ENCODE data around the gene SLC14A1.
"Not testable (repeated sequence)": the region's sequence is repeated elsewhere in the genome, so short reads cannot be mapped to it uniquely, and the experiment has no call there.

Gene SLC14A1

GRCh38 chr18:45753286-45753685 is 29.3 kb downstream of the SLC14A1 start:
- no peak overlapping the region for H3K4me3 ChIP-seq (ENCODE audit: low read length)
- TF ChIP-seq, protein P1, sequence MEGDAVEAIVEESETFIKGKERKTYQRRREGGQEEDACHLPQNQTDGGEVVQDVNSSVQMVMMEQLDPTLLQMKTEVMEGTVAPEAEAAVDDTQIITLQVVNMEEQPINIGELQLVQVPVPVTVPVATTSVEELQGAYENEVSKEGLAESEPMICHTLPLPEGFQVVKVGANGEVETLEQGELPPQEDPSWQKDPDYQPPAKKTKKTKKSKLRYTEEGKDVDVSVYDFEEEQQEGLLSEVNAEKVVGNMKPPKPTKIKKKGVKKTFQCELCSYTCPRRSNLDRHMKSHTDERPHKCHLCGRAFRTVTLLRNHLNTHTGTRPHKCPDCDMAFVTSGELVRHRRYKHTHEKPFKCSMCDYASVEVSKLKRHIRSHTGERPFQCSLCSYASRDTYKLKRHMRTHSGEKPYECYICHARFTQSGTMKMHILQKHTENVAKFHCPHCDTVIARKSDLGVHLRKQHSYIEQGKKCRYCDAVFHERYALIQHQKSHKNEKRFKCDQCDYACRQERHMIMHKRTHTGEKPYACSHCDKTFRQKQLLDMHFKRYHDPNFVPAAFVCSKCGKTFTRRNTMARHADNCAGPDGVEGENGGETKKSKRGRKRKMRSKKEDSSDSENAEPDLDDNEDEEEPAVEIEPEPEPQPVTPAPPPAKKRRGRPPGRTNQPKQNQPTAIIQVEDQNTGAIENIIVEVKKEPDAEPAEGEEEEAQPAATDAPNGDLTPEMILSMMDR (conservative IDR thresholded peaks at IDR 0.05; ENCODE audit: low read length): no peak

GRCh38 chr18:45755934-45756333 is 32.0 kb downstream of the SLC14A1 start:
- DNase-seq (ENCODE audit: low read depth): peak; percentile 30
- TF ChIP-seq, protein P1 (conservative IDR thresholded peaks at IDR 0.05; ENCODE audit: low read length): no peak
- no peak overlapping the region for H3K4me3 ChIP-seq (ENCODE audit: low read length)

More at GRCh38 chr18:45753286-45753685, 29.3 kb downstream of the SLC14A1 start:
- DNase-seq (ENCODE audit: low read depth): no peak

DNA sequence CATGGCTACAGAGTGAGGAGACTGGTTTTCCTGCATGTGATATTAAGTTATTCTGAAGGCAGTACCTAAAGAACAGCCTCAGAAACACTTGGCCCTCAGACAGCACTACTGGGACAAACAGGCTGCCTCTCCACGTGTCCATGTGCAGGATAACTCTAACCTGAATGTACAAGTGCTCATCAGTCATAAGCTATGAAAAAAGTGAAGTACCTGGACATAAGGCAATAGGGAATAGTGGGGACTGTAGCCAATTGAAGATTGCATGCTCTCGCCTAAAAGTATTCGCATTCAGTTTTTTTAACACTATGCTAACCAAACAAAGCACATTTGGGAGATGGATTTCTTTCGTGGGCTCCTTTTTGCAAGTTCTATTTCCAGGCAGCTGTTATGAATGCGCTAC is 33.0 kb downstream of the SLC14A1 start:
- DNase-seq (ENCODE audit: low read depth): no peak
- no peak overlapping the region for H3K4me3 ChIP-seq (ENCODE audit: low read length)
- TF ChIP-seq, protein P1 (conservative IDR thresholded peaks at IDR 0.05; ENCODE audit: low read length): no peak

DNA sequence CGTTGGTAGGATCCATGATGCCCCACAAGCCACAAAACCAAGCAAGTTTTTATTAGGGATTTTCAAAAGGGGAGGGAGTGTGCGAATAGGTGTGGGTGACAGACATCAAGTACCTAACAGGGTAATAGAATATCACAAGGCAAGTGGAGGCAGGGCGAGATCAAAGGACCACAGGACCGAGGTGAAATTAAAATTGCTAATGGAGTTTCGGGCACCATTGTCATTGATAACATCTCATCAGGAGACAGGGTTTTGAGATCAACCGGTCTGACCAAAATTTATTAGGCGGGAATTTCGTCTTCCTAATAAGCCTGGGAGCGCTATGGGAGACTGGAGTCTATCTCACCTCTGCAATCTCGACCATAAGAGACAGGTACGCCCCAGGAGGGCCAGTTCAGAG is 33.7 kb downstream of the SLC14A1 start:
- DNase-seq (ENCODE audit: low read depth); H3K4me3 ChIP-seq (ENCODE audit: low read length): not testable (repeated sequence)

GRCh38 chr18:45760462-45761036 is 36.6 kb downstream of the SLC14A1 start:
- no peak for DNase-seq (ENCODE audit: low read depth)
- TF ChIP-seq, protein P1 (conservative IDR thresholded peaks at IDR 0.05; ENCODE audit: low read length): no peak
- no peak overlapping the region for H3K4me3 ChIP-seq (ENCODE audit: low read length)

DNA sequence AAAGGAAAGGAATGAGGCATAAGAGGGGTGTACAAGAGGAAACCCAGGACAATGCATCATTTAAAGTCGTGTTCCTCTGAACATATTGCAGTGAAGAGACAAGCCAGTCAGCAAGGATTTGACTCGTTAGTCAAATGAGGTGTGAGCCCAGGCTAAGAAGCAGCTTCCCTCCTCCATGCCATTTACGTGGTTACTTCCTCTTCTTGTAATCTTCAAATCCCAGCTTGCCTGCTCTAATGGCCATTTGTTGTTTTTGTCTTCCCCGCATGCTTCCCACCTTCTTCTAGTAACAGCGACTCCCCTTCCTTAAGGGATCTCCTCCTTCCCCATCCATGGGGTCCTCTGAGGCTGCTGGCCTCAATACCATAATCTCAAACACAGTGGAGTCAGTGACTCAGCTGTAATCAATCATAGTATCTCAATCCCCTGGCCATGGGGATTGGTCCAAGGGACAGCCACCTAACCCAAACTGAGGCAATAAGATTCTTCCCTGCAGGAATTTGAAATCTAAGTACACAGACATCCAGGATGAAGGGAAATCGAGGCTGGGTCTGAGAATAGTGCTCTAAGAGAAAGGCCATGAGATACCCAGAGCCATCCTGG is 37.6 kb downstream of the SLC14A1 start:
- no peak for DNase-seq (ENCODE audit: low read depth)
- no peak overlapping the region for H3K4me3 ChIP-seq (ENCODE audit: low read length)
- TF ChIP-seq, protein P1 (conservative IDR thresholded peaks at IDR 0.05; ENCODE audit: low read length): no peak

- TF ChIP-seq, protein P1 (conservative IDR thresholded peaks at IDR 0.05; ENCODE audit: low read length): no peak
- DNase-seq (ENCODE audit: low read depth): no peak
- no peak overlapping the region for H3K4me3 ChIP-seq (ENCODE audit: low read length)
Measured at GRCh38 chr18:45764000-45764686, 40.2 kb downstream of the SLC14A1 start.

Measured in AG10803 (cell line).